Measurements from ENCODE around the gene MAP4K4.
"Not testable (repeated sequence)": the region's sequence is repeated elsewhere in the genome, so short reads cannot be mapped to it uniquely, and the experiment has no call there.

MAP4K4 gene

GRCh38 chr2:101745711-101746694, 48.5 kb downstream of the MAP4K4 start:
- Histone ChIP-seq H3K4me1 (ENCODE audit: control insufficient read depth in 1 of 2, insufficient read depth in 1 of 2, low read depth in 1 of 2, low read length in 1 of 2) (peaks cover 32 to 57% of the 10 kb centered on the region in 2 experiments), H3K4me3 (ENCODE audit: low read depth in 1 of 2, low read length in 1 of 2) (no peak overlapping the region), H3K9me3 (no peaks in the 10 kb centered on the region), H3K27ac (no peak overlapping the region), H3K27me3 (no peaks in the 10 kb centered on the region), H3K36me3 (peaks cover 7% of the 10 kb centered on the region)
- no peak for TF ChIP-seq CTCF (IDR thresholded peaks at IDR 0.05)

GRCh38 chr2:101748000-101748399, 50.5 kb downstream of the MAP4K4 start:
- Histone ChIP-seq H3K9me3 (no peaks in the 10 kb centered on the region), H3K27me3 (no peaks in the 10 kb centered on the region), H3K4me1 (ENCODE audit: control insufficient read depth in 1 of 2, insufficient read depth in 1 of 2, low read depth in 1 of 2, low read length in 1 of 2) (peaks cover 25 to 58% of the 10 kb centered on the region in 2 experiments), H3K27ac (peak overlapping the region; percentile 62), H3K4me3 (ENCODE audit: low read depth in 1 of 2, low read length in 1 of 2) (no peak overlapping the region), H3K36me3 (peaks cover 7% of the 10 kb centered on the region)
- no peak for TF ChIP-seq CTCF (IDR thresholded peaks at IDR 0.05)

GRCh38 chr2:101748462-101748861, 51.0 kb downstream of the MAP4K4 start:
- H3K36me3 ChIP-seq; H3K27me3 ChIP-seq; H3K9me3 ChIP-seq; H3K4me3 ChIP-seq (ENCODE audit: low read depth in 1 of 2, low read length in 1 of 2): not testable (repeated sequence)
- Histone ChIP-seq H3K27ac (peak overlapping the region; percentile 62), H3K4me1 (ENCODE audit: control insufficient read depth in 1 of 2, insufficient read depth in 1 of 2, low read depth in 1 of 2, low read length in 1 of 2) (peaks cover 26 to 58% of the 10 kb centered on the region in 2 experiments)

- no peaks in the 10 kb centered on the region for H3K27me3 ChIP-seq
- H3K4me1 ChIP-seq (ENCODE audit: control insufficient read depth in 1 of 2, insufficient read depth in 1 of 2, low read depth in 1 of 2, low read length in 1 of 2), result peaks cover 26 to 55% of the 10 kb centered on the region in 2 experiments
- H3K4me3 ChIP-seq (ENCODE audit: low read depth in 1 of 2, low read length in 1 of 2), result no peak overlapping the region
- H3K27ac ChIP-seq, result peak overlapping the region; percentile 52
- H3K9me3 ChIP-seq, result no peaks in the 10 kb centered on the region
- no peaks in the 10 kb centered on the region for H3K36me3 ChIP-seq
- TF ChIP-seq CTCF (IDR thresholded peaks at IDR 0.05), result no peak
These were observed 53.2 kb downstream of the MAP4K4 start for GRCh38 chr2:101750688-101751087.

DNA sequence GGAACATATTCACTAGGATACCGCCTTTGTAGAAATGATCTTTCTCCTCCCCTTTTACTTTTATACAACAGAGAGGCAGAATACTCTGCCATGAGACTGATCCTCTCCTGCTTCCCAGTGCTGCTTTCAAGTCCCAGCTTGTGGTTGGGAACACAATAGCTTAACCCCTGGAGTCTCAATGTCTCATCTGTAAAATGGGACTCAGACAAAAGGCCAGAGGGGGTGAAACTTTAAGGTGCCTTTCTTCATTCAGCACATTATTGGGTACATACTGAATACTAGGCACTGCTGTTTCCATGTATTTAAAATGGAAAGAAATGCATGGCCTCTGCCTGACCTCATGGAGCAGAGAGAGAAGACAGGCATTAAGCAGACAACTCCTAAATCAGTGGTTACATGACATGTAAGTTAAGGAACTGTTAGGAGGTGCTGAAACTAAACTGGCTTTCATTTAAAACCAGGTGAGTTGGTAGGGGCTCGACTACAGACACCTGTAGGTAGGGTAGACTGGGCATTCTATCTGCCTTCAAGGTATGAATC, 53.8 kb downstream of the MAP4K4 start:
- H3K4me3 ChIP-seq (ENCODE audit: low read depth in 1 of 2, low read length in 1 of 2), result no peak overlapping the region
- H3K36me3 ChIP-seq, result no peaks in the 10 kb centered on the region
- H3K27ac ChIP-seq, result peak overlapping the region; percentile 52
- no peaks in the 10 kb centered on the region for H3K27me3 ChIP-seq
- no peak for TF ChIP-seq CTCF (IDR thresholded peaks at IDR 0.05)
- H3K4me1 ChIP-seq (ENCODE audit: control insufficient read depth in 1 of 2, insufficient read depth in 1 of 2, low read depth in 1 of 2, low read length in 1 of 2), result peaks cover 26 to 51% of the 10 kb centered on the region in 2 experiments
- H3K9me3 ChIP-seq, result no peaks in the 10 kb centered on the region

Measured in neutrophil (primary cell).